ELR (cell line): ENCODE data around the gene STRADB.
"Not testable (repeated sequence)": the region's sequence is repeated elsewhere in the genome, so short reads cannot be mapped to it uniquely, and the experiment has no call there.

ENCODE experiments used
- DNase-seq: peaks from one replicate; pipeline ENCODE4 v3.0.0-alpha.2; 2015; ENCODE audit warnings: low read depth

STRADB gene, protein sequence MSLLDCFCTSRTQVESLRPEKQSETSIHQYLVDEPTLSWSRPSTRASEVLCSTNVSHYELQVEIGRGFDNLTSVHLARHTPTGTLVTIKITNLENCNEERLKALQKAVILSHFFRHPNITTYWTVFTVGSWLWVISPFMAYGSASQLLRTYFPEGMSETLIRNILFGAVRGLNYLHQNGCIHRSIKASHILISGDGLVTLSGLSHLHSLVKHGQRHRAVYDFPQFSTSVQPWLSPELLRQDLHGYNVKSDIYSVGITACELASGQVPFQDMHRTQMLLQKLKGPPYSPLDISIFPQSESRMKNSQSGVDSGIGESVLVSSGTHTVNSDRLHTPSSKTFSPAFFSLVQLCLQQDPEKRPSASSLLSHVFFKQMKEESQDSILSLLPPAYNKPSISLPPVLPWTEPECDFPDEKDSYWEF

DNA sequence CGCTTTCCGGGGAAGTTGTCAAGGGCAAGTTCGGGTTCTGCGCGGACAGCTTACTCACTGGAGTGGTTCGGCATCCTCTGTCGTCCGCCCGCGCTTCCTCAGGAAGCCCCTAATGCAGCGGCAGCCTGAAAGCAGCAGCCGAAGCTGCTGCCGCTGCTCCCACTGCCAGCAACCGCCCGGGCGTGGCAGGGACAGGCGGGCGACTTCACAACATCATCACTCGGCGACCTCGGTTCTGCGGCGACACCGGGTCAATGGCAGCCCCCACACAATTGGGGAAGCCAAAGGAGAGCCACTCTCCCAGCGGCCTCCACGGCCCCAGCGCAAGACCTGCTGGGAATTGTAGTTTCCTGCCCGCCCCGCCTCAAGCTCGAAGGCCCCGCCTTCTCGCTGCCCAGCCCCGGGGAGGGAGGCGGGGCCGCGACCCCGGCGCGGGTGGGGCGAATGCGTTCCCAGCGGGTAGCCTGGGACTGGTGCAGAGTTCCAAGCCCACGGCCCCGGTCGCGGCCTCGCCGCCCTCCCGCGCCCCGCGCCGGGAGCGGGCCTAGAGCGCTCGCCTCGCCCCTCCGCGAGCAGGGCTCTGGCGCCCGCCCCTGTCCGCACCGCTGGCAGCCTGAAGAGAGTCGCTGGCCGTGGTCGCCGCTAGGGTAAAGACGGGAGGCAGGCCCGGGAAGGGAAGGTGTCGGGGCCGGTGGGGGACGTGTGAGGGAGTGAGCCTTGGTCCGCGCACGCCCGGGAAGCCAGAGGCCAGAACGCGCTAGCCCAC is at the start of gene STRADB, which contains the start of gene TRAK2:
Gene STRADB, plus strand, starts transcription at position 449 of the 766 bp plus-strand sequence. CDS start 3,101 bp downstream, outside the sequence.
Gene TRAK2, minus strand, starts transcription at position 167 of the 766 bp plus-strand sequence. CDS start 30,951 bp downstream, outside the sequence.
- peak; percentile 95 for DNase-seq

DNA sequence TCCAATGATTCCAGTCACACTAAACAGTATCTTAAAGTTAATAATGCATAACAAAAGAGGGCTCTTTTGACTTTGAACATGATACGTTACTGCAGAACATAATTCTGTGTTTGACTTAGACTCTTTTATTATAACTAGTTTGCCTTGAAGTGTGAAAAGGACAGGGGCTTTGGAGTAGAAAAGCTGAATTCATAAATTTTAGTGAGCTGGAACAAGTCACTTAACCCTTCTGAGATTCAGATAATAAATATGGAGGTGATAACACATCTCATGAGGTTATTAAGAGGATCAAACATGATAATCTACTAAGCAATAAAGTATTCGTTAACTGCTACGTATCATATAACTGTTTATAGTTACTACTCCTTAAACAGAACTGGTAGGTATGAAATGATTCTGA is 49.7 kb upstream of the STRADB start:
- no peak for DNase-seq

DNA sequence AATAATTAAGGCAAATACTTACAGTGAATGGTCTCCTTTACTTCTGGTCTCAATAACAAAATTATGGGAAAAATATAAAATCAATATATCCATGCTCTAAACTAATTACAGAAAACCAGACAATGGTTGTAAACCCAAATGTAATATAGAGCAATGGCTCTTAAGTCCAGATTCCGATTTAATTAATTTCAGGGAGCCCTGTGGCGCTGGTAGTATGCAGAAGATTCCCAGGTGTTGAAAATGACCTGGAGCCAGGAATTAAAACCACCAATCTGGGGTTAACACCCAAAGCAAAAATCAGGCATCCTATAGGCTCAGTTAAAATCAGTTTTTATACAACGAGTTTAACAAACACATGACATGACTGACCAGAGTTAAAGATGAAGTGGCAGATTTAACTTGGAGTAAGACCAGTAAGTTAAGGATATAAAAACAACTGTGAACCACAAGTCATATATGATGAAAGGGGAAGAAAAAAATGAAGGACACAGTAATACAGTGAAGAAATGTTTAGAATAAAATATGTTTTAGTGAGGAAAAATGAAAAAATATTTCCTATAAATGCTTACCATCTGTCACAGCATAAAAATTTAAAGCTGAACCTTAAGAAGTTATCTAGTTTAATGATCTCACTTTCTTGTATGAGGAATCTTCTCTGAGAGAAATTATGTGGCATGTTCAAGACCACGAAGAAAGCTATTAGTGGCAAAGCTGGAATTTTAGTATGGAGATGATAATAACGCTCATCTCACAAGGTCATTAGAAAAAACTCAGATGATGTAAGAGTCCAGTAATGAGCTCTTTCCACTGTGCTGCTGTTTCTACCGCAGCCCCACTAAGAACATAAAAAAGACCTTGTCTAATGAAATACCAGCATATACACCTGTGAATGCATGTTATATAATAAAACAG is 48.6 kb upstream of the STRADB start:
- no peak for DNase-seq

DNA sequence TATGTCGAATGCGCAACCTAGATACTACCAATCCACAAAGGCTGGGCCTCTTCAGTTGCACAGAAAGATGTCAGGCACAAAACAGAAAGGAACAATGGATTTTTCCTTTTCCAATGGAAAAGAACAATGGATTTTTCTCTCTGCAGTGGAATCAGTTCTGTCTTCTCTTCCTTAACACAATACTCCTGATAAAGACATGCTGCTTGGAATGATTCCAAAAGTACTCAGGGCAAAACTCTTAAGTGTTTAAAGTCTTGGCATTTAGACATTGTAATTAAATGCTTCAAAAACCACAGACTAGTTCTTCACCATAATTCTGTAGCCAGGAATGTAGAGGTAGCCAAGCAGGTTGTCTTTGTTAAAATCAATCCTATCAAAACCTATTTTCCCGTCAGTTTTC is 47.7 kb upstream of the STRADB start:
- no peak for DNase-seq

DNA sequence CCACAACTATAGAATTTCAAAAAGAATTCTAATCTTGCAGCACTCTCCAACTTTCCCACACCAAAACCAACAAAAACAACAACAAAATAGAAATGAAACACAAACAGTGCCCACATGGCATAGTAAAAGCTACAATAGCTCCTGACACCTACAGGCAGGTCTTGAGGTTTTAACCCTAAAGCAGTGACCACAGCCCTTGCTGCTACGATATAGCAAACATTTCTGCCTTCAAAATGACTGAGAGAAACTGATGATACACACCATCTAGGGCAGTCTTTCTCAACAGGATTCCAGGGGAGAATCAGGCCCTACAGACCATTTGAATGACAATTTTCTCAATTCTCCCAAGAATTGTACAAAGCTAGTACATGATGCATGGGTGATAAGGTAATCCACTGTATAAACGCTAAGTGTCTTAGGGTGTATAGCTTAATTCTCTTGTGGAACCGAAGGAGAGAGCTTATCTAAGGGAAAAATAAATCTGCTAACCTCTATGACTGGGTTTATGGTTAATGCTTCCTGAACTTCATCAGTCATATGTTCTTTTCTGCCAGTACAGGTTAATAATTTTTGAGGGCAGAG is 46.8 kb upstream of the STRADB start:
- no peak for DNase-seq

DNA sequence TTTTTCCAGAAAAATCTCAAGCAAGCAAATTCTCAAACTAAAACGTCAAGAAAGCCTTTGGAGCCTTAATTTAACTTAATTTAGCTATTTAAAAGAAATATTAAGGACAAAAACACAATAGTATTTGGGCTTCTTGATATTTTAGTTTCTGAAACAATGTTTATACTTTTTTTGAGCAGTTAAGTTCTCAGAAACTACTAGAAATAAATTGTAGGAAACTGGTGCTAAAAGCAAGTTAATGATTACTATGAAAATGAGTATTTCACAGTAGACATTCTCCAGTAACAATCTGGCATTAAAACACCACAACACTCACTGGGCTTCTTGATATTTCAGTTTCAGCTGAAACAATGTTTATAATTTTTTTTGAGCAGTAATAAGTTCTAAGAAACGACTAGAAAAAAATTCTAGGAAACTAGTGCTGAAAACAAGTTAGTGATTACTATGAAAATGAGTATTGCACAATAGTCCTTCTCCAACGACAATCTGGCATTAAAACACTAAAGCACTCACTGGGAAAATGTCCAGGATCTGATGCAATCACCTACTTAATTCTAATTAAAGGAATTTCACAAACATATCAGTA is 45.4 kb upstream of the STRADB start:
- DNase-seq: peak; percentile 64

DNA sequence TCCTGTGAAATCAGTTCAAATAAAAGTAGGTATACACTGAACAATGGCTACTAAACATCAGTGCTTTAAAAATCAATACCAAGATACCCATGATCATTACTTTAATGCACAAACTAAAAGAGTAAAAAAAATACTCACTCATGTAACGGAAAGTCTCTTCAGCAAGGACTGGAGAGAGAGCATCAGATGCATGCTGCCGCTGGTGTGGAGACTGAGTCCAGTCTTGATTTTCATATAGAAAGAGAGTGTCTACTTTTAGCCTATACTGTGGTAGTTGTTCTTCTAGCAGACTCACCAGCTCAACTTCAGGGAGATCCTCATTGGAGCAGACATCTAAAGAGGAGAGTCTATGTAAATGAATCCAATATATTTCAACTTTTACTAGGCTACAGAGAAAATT is 44.3 kb upstream of the STRADB start:
- no peak for DNase-seq

DNA sequence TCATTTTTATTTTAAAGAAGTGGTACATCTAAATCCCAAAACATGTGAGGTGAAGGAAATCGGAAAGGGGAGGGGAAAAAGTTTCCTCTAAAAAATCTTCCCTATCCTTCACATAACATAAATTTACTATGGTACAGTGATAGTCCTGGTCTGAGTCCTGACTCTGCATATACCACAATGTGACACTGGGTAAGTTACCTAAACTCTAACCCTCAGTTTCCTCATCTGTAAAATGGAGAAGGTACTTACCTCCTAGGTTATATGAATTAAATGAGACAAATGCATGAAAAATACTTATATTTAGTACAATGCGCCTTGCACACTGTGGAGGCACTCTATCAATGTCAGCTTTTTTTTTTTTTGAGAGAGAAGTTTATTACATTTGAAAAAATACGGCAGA is 42.6 kb upstream of the STRADB start:
- DNase-seq: no peak

DNA sequence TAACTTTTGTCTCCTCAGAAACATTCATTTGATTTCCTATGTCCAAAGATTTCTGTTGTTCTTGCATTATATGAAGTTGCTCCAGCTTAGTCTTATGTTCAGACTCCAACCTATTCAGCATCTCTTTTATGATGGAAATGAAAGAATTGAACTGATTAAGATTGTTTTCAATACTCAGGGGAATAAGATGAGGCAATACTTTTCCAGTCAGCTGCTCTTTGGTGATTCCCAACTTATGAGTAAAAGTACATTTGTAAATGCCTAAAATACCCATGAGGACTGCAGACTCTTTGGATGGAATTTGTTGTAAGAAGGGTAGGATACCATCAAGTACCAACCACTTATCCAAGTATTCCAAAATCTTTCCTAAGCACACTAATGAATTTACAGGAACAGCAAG is 40.1 kb upstream of the STRADB start:
- no peak for DNase-seq

DNA sequence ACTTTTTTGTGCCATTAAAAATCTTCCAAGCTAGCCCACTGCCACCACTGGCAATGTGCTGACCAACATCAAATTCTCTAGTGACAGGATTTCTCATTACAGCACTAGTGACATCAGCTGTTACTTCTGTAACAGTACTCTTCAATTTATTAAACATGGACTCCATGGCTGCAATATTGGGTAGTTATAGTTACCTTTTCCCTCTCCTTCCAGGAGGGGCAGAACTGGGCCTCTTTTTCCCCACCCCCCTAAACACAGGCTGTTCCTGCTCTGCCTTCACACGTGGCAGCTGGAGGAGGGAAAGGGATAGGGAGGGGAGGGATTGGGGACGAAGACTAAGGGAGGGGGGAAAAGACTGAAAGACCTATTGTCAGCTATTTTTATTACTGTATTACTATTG is 38.4 kb upstream of the STRADB start:
- no peak for DNase-seq

DNA sequence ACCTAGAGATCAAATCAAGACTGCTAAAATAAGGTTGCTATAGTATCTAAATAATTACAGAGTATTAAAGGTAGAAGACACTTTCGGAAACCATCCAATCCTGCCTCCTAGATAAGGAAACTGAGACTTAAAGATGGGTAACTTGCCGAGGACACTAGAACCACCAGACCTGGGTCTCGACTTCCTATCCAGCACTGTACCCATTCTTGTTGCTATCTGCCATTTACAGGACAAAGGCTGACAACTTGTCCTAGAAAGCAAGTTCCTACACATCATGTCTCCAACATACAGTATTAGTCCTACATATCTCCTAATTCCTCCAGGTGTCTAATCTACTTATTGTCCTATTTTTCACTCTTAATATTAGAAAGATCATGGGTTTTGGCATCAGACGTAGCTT is 38.0 kb upstream of the STRADB start:
- DNase-seq: no peak

DNA sequence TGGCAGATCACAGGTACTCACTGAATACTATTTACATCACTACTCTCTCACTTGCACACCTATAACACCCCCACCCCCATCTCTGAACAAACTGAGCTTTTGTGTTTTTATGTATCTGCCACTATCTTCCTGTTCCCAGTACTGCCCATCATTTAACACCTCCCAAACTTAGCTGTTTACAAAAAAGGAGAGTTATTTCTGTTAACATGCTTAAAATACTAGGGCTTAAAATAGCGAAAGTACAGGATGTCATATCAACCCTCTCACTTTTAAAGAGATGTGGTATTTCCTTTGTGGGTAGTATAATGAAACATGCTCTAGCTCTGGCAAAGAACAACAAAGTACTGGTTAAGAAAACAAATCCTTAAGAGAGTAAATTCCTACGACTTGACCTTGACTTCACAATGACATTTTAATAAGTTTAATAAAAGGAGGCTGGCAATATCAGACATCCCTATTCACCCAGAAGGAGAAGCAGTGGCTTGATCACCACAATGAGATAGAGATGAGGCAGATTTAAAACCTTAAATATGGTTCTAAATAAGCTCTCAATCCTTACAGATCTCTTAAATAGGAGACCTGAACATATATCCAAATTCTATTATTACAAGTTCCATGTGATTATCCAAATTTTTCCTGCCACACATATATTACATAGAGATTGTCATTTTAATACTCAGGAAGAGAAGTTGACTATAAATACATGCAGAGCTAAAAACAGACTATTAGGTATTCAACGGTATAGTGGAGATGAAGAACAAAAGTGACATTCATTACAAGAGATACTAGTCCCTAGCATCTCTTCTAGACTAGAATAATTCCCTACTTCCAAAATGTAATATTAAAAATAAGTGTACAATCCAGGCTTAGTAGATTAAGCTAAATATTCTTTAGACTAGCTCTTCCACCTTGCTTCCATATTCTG is 37.2 kb upstream of the STRADB start:
- DNase-seq: no peak

DNA sequence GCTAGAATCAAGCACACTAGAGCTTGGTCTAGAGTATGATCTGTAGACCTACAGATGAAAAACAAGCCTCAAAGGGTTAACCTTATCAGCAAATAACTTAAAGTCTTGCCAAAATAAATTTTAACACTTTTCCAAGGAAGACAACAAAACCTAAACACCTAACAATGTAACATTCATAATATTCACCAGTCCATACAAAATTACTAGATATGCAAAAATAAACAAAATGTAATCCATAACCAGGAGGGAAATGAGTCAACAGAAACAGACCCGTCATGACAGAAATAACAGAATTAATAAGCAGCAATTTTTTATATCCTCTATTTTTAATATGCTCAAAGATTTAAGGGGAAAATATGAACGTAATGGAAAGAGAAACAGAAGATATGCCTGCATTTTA is 36.4 kb upstream of the STRADB start:
- peak; percentile 32 for DNase-seq

DNA sequence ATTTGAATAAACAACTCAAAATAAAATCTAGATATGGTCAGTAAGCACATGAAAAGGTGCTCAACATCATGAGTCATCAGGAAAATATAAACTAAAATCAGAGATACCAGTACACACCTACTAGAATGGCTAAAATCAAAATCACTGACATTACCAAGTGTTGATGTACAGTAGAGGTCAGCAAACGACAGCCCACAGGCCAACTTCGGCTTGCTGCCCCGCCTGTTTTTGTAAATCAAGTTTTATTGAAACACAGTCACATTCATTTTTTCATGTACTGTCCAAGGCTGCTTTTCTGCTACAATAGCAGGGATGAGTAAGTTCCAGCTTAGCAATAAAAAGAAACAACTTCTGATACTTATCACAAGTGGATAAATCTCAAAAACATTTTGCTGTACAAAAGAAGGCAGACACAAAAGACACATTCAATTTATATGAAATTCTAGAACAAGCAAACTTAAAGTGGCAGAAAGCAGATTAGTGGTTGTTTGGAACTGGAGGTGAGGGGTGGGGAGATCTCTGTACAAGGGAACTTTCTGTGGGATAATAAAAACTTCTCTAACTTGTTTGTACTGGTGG is 32.4 kb upstream of the STRADB start:
- DNase-seq: peak; percentile 59

DNA sequence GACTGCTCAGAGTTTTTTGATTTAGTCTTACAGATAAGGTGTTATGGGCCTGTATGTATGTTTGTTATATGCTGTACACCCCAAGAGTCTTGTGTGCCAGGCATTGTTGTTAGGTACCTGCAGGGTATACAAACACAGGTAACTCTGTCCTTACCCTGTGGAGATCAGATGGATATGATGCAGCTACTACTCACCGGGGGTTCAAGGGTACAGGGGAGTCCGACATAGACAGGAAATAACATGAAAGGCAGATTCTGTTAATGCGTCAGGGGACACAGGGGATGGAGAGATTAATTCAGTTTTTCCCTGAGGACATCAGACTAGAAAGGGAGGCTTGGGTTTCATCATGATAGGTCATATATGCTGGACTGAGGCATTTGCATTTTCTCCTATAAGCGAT is 31.6 kb upstream of the STRADB start:
- no peak for DNase-seq

DNA sequence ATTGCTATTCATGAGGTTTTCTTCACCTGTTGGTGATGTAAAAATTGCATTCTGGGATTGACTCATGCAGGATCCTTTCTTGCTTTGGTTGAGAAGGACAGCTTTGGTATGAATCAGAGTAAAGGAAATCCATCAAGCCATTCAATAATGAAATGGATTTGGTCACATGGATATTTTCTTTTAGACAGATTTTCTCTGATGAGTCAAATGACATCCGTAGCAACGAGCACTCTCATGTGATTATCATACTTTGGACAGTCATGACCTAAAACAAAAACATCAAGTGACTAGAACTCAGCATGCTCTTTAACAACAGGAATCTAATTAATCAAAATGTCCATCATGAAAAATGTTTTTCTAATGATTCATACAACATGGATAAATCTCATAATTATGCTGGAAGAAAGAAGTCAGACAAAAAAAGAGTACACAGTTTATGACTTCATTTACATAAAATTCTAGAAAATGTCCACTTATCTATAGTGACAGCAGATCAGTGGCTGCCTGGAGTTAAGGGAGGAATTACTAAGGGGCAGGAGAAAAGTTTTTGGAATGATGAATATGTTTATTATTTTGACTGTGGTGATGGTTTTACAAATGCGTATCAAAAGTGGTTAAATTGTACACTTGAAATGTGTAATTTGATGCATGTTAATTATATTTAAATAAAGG is 31.0 kb upstream of the STRADB start:
- peak; percentile 87 for DNase-seq

DNA sequence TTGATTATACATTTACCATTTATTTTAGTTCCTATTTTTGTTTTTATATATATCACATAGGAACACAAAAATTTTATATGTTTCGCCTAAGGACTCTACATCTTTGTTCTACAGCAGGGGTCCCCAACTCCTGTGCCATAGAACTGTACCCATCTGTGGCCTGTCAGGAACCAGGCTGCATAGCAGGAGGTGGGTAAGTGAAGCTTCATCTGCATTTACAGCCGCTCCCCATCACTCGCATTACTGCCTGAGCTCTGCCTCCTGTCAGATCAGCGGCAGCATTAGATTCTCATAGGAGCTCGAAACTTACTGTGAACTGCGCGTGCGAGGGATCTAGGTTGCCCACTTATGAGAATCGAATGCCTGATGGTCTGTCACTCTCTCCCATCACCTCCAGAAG is 25.6 kb upstream of the STRADB start:
- DNase-seq: no peak

DNA sequence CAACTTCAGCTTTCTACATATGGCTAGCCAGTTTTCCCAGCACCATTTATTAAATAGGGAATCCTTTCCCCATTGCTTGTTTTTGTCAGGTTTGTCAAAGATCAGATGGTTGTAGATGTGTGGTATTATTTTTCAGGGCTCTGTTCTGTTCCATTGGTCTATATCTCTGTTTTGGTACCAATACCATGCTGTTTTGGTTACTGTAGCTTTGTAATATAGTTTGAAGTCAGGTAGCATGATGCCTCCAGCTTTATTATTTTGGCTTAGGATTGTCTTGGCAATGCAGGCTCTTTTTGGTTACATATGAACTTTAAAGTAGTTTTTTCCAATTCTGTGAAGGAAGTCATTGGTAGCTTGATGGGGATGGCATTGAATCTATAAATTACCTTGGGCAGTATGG is 23.2 kb upstream of the STRADB start:
- DNase-seq: not testable (repeated sequence)

DNA sequence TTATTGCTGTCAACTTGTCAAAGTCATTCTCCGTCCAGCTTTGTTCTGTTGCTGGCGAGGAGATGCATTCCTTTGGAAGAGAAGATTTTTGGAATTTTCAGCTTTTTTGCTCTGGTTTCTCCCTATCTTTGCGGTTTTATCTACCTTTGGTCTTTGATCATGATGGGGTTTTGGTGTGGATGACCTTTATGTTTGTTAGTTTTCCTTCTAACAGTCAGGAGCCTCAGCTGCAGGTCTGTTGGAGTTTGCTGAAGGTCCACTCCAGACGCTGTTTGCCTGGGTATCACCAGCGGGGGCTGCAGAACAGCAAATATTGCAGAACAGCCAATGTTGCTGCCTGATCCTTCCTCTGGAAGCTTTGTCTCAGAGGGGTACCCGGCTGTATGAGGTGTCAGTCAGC is 21.7 kb upstream of the STRADB start:
- not testable (repeated sequence) for DNase-seq
